DND-41 (cell line): ENCODE data around the gene GABARAP.

Experiments
- ATAC-seq: fragments of 200-7000 bp; cut with Tn5 transposase; 3 replicates; pipeline ENCODE4 v1.9.1; 2021; ENCODE audit warnings: low read depth; ENCODE audit not compliant: insufficient read depth
- DNase-seq: peaks from one replicate; pipeline ENCODE4 v3.0.0-alpha.2; 2020
- H2AFZ ChIP-seq: 2 replicates; pipeline ENCODE4 v1.6.0; 2012; ENCODE audit warnings: low read depth, low read length
- H3K27ac ChIP-seq: 2 replicates; pipeline ENCODE4 v1.5.1; 2012; ENCODE audit warnings: low read length, inconsistent platforms
- H3K27me3 ChIP-seq: fragments of 200-600 bp; sonication (generic); 2 replicates; pipeline ENCODE4 v1.6.0; 2012; ENCODE audit warnings: low read length, mild to moderate bottlenecking, inconsistent platforms; ENCODE audit not compliant: insufficient read depth, poor library complexity
- H3K36me3 ChIP-seq: 2 replicates; pipeline ENCODE4 v1.5.1; 2012; ENCODE audit warnings: low read length, inconsistent platforms; ENCODE audit not compliant: insufficient read depth
- H3K4me1 ChIP-seq: 2 replicates; pipeline ENCODE4 v1.5.1; 2012; ENCODE audit warnings: mild to moderate bottlenecking, low read length; ENCODE audit not compliant: insufficient read depth
- H3K4me2 ChIP-seq: 2 replicates; pipeline ENCODE4 v1.6.0; 2012; ENCODE audit warnings: mild to moderate bottlenecking, moderate library complexity, low read length, inconsistent platforms; ENCODE audit not compliant: insufficient read depth
- H3K4me3 ChIP-seq, 2 experiments: fragments of 200-600 bp in 1 of 2; shearing (Covaris generic) in 1 of 2; 2 replicates each; pipeline ENCODE4 v1.5.1; 2012 to 2016; ENCODE audit warnings: inconsistent platforms in 2 of 2, low read length in 2 of 2, mild to moderate bottlenecking in 2 of 2, low read depth in 1 of 2, moderate library complexity in 1 of 2
- H3K79me2 ChIP-seq: 2 replicates; pipeline ENCODE4 v1.6.0; 2012; ENCODE audit warnings: low read length, inconsistent platforms; ENCODE audit not compliant: insufficient read depth
- H3K9ac ChIP-seq: 2 replicates; pipeline ENCODE4 v1.6.0; 2012; ENCODE audit warnings: low read depth, mild to moderate bottlenecking, inconsistent platforms, low read length, moderate library complexity
- H3K9me3 ChIP-seq: 2 replicates; pipeline ENCODE4 v1.5.1; 2012; ENCODE audit warnings: low read length, moderate library complexity, mild to moderate bottlenecking, inconsistent platforms; ENCODE audit not compliant: insufficient read depth, severe bottlenecking
- H4K20me1 ChIP-seq: 2 replicates; pipeline ENCODE4 v1.6.0; 2012; ENCODE audit warnings: low read length; ENCODE audit not compliant: insufficient read depth
- EZH2 ChIP-seq: IDR thresholded peaks from 3 replicates; pipeline ENCODE4 v1.6.1; 2012; ENCODE audit warnings: borderline replicate concordance, low read depth, mild to moderate bottlenecking, moderate library complexity, low read length, inconsistent platforms; ENCODE audit not compliant: severe bottlenecking
- TF ChIP-seq, protein P1 (sequence below): IDR thresholded peaks from 2 replicates; pipeline ENCODE4 v1.5.1; 2012; ENCODE audit warnings: borderline replicate concordance, low read length, moderate library complexity, mild to moderate bottlenecking; ENCODE audit not compliant: poor library complexity, severe bottlenecking; ENCODE audit errors: extremely low read depth

The GABARAP gene

DNA sequence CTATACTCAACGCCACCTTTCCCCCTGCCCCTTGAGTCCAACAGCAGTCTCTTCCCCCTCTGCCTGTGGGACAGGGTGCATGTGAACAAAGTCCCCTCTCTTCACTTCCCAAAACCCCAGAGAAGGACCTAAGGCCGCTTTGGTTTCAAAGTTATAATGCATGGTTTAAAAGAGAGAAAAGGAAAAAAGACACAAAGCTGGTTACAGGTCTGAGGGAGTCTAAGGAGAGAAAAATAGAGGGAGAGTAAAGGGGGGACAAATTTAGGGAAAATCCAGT, 1.1 kb upstream of the GABARAP start:
- H4K20me1 ChIP-seq, result peaks cover 25% of the 10 kb centered on the region
- peak overlapping the region; percentile 55; the same call in 1 of the 2 replicates for H2AFZ ChIP-seq
- no peaks in the 10 kb centered on the region for H3K27me3 ChIP-seq
- H3K27ac ChIP-seq, result peak overlapping the region; percentile 94
- H3K79me2 ChIP-seq, result peaks cover 60% of the 10 kb centered on the region
- H3K36me3 ChIP-seq, result peaks cover 46% of the 10 kb centered on the region
- TF ChIP-seq EZH2, result no peak
- TF ChIP-seq, protein P1, sequence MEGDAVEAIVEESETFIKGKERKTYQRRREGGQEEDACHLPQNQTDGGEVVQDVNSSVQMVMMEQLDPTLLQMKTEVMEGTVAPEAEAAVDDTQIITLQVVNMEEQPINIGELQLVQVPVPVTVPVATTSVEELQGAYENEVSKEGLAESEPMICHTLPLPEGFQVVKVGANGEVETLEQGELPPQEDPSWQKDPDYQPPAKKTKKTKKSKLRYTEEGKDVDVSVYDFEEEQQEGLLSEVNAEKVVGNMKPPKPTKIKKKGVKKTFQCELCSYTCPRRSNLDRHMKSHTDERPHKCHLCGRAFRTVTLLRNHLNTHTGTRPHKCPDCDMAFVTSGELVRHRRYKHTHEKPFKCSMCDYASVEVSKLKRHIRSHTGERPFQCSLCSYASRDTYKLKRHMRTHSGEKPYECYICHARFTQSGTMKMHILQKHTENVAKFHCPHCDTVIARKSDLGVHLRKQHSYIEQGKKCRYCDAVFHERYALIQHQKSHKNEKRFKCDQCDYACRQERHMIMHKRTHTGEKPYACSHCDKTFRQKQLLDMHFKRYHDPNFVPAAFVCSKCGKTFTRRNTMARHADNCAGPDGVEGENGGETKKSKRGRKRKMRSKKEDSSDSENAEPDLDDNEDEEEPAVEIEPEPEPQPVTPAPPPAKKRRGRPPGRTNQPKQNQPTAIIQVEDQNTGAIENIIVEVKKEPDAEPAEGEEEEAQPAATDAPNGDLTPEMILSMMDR, result no peak
- H3K9me3 ChIP-seq, result no peaks in the 10 kb centered on the region
- ATAC-seq (no peak), DNase-seq (no peak)
- peaks cover 41% of the 10 kb centered on the region for H3K4me1 ChIP-seq
- peak overlapping the region in 1 of 2 experiments; percentile 87; a peak in 3 of 4 replicates for H3K4me3 ChIP-seq
- peak overlapping the region; percentile 72 for H3K4me2 ChIP-seq
- H3K9ac ChIP-seq, result peak overlapping the region; percentile 66

DNA sequence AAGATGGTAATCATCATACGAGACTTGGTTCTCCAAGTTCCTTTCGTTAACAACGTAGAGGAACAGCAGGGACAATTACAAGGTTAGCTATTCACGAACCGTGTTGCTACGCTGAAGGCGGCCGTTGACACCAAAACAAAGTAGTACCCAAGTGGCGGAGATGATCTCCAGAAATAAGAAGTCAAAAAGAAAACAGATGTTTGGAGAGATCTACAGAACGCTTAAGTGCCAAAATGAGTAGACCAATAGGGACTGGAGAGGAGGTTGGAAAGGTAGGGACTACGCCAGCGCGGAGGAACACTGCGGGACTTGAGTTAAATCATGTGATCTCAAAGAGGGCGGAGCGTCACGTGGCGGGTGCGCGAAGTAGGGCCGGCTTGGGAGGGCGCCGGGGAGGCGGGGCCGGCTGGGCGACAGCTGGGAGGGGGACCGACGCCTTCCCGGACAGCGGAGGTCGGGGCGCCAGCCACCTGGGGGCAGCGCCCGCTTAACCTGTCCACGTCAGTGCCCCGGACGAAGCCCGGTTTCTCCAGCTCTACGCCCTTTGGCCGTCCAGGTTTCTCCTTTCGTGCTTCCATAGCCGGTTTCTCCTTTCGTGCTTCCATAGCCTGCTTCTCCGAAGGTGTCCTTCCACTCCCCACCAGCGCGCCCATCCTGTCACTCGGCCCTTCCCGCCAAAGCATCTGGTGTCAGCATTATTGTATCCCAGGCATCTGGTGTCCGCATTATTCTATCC, 636 bp upstream of the GABARAP start:
- H3K9me3 ChIP-seq, result no peaks in the 10 kb centered on the region
- H3K27ac ChIP-seq, result peak overlapping the region; percentile 94
- peak overlapping the region; percentile 68 to 87 for H3K4me3 ChIP-seq
- H4K20me1 ChIP-seq, result peaks cover 24% of the 10 kb centered on the region
- DNase-seq (peak; percentile 94), ATAC-seq (peak; percentile 41)
- H2AFZ ChIP-seq, result peak overlapping the region; percentile 89
- peak overlapping the region; percentile 72 for H3K4me2 ChIP-seq
- H3K27me3 ChIP-seq, result no peaks in the 10 kb centered on the region
- H3K4me1 ChIP-seq, result peaks cover 41% of the 10 kb centered on the region
- H3K9ac ChIP-seq, result peak overlapping the region; percentile 66
- peaks cover 46% of the 10 kb centered on the region for H3K36me3 ChIP-seq
- no peak for TF ChIP-seq EZH2
- TF ChIP-seq, protein P1, result no peak
- peaks cover 60% of the 10 kb centered on the region for H3K79me2 ChIP-seq

DNA sequence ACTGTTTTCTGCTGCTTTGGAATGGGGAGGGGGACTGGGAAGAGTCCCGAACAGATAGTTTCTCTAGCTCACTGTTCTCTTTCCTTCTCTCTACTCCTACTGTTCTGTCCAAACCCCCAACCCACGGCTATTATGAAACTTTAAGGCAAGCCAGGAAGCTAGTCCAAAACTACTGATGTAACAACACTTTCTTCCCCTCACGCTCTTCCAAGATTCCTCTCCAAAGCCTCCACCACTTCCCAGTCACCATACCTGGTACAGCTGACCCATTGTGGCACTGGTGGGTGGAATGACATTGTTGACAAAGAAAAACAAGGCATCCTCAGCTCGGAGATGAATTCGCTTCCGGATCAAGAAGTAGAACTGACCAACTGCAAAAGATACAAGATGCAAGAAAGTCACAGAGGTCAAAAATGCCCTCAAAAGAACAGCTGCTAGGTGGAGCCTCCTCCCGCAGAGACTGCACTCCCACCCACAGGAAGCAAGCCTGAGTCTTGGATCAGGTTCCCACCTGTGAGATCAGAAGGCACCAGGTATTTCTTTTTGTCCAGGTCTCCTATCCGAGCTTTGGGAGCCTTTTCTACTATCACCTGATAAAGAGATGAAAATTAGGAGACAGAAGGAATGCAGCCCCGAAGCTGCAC, 1.0 kb downstream of the GABARAP start:
- Histone ChIP-seq H4K20me1 (peaks cover 20% of the 10 kb centered on the region), H3K27me3 (no peaks in the 10 kb centered on the region), H3K4me3 (peak overlapping the region; percentile 68 to 87), H3K27ac (peak overlapping the region; percentile 94), H3K36me3 (peaks cover 49% of the 10 kb centered on the region), H3K4me2 (peak overlapping the region; percentile 72), H3K4me1 (peaks cover 49% of the 10 kb centered on the region), H2AFZ (peak overlapping the region; percentile 75), H3K9me3 (no peaks in the 10 kb centered on the region), H3K9ac (peak overlapping the region; percentile 66), H3K79me2 (peaks cover 60% of the 10 kb centered on the region)
- TF ChIP-seq EZH2, result no peak
- TF ChIP-seq, protein P1, result no peak
- no peak for ATAC-seq
- no peak for DNase-seq
